ENCODE measurements around the gene STAC3.

Gene STAC3

DNA sequence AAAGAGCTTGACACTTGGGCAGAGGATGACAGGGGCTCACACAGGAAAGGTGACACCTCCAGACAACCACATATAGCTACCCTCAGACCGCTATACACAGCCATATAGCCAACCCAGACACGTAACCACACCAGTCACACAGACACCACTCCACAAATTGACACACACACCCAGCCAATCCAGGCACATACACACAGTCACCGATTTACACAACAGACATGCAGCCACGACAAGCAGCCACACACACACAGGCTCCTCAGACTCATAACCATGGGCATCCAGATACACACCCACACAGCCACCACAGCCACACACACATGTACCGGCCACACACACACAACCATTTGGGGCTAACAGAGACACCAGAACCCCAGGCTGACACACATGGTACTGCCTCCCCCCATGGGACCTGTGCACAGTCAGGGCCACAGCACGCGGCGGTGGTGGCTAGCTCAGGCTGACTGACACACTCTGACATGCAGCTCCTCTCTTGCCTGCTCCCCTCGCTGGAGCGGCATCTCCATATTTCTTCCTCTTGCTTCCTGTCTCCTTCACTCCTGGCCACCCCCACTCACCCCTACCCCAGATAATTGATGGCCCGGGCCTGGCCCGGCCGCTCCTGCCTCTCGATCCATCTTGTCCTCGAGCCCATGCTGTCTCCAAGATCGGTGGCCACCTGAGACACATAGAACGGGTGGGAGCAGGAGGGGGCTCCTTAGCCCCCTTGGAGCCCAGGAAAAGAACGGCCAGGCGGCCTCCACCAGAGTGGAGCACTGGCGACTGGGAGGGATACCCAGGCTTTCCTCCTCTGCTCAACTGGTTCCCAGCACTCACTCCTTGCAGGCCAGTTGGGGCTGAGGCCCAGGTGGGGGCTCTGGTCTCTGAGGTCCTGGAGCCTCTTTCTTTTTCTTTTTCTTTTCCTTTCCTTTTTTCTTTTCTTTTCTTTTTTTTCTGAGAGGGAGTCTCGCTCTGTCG, 27.5 kb downstream of the STAC3 start:
- Mint-ChIP-seq H3K27me3 (peaks cover 96% of the 10 kb centered on the region), H3K9me3 (no peaks in the 10 kb centered on the region), H3K4me1 (peaks cover 85% of the 10 kb centered on the region), H3K27ac (peak overlapping the region in 1 of 2 donors; percentile 1), H3K4me3 (peak overlapping the region in 1 of 2 donors; percentile 34)
- ATAC-seq (peak; percentile 69), DNase-seq (peak; percentile 44 to 47)

DNA sequence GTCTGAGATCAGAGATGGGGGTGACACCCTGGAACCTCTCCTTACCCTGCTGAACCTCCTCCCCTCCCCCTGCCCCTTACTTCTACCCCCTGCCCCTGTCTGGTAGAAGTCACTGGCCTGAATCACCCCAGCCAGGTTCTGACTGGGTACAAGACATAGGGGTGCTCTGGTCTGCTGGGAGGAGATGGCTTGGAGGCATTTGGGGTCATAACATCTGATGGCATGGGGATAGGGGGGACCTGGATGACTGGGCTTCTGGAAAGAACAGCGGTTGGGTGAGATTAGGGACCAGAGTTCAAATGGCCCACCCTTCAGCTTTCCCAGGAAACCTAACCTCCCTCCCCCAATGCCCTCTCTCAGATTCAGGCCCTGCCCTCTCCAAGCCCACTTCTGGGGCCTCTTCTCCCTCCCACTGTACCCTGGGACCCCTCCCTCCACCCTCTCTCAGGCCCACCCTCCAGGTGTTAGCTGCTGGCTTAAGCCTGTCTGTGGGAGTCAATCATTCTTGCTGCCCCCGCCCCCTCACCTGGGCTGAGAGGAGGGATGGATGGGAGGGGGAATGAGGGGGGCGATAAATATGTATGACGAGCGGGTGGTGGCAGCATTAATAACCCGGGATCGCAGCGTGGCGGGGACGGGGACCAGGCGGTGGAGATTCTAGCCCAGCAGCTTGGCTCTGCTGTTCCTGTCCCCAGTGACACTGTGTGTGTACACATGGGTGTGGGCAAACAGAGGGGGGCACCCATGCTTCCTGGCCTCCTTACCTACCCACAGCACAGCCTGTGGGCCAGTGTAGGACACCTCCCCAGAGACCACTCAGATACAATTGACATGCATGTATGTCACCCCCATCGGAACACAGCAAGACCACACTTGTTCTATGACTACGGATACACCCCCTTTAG, 28.4 kb downstream of the STAC3 start:
- Mint-ChIP-seq H3K27ac (no peak overlapping the region), H3K27me3 (peaks cover 100% of the 10 kb centered on the region), H3K9me3 (no peaks in the 10 kb centered on the region), H3K4me1 (peaks cover 85% of the 10 kb centered on the region), H3K4me3 (no peak overlapping the region)
- ATAC-seq (peak; percentile 12), DNase-seq (no peak)

- Mint-ChIP-seq H3K4me3 (peak overlapping the region in 1 of 2 donors; percentile 41), H3K4me1 (peaks cover 79% of the 10 kb centered on the region), H3K27ac (peak overlapping the region in 1 of 2 donors; percentile 51), H3K27me3 (peaks cover 95% of the 10 kb centered on the region), H3K9me3 (no peaks in the 10 kb centered on the region)
- DNase-seq, result no peak
- no peak for ATAC-seq
These were observed 29.6 kb downstream of the STAC3 start for GRCh38 chr12:57221169-57221917.

- Mint-ChIP-seq H3K4me3 (no peak overlapping the region), H3K9me3 (no peaks in the 10 kb centered on the region), H3K4me1 (peaks cover 78% of the 10 kb centered on the region), H3K27me3 (peaks cover 94% of the 10 kb centered on the region), H3K27ac (no peak overlapping the region)
- ATAC-seq (no peak), DNase-seq (no peak)
These were observed 30.2 kb downstream of the STAC3 start for GRCh38 chr12:57220770-57221168.

DNA sequence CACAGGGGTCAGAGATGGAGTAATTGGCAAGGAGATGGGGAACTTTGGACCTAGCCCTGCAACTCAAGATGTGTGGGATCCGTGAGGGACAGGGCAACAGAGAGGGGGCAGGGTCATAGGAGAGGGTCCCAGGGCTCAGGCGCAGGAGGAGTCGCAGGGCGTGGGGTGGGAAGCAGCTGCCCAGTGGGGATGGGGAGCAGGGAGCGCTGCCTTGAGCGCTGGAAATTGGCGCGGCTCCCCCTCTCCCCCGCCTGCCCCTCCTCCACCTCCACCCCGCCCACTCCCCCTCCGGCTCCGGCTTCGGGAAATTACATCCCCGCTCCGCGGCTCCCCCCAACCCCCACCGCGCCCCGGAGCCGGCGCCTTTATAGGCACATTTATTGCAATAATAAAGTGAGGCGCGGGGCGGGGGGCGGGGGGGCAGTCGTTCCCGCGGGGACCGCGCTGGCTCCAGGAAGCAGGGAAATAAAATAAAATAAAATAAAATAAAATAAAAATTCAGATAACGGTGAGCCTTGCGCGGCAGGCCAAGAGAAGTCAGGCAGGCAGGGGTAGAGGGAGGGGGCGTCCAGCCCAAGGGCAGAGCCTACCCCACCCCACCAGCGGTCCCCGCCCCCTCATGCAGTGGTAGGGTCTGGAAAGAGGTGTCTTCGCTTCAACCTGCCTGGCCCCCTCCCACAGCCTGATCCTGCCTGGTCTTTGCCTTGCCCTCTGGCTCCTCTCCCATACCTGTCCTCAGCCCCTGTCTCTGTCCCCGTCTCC, 30.8 kb downstream of the STAC3 start:
- Mint-ChIP-seq H3K27ac (no peak overlapping the region), H3K4me3 (no peak overlapping the region), H3K9me3 (no peaks in the 10 kb centered on the region), H3K4me1 (peaks cover 78% of the 10 kb centered on the region), H3K27me3 (peaks cover 94% of the 10 kb centered on the region)
- ATAC-seq (no peak), DNase-seq (no peak)

- DNase-seq (no peak), ATAC-seq (no peak)
- no peak overlapping the region for H3K4me3 Mint-ChIP-seq
- H3K4me1 Mint-ChIP-seq, result peaks cover 78% of the 10 kb centered on the region
- H3K9me3 Mint-ChIP-seq, result no peaks in the 10 kb centered on the region
- no peak overlapping the region for H3K27ac Mint-ChIP-seq
- H3K27me3 Mint-ChIP-seq, result peaks cover 94% of the 10 kb centered on the region
These were observed 31.6 kb downstream of the STAC3 start for GRCh38 chr12:57219205-57219992.

DNA sequence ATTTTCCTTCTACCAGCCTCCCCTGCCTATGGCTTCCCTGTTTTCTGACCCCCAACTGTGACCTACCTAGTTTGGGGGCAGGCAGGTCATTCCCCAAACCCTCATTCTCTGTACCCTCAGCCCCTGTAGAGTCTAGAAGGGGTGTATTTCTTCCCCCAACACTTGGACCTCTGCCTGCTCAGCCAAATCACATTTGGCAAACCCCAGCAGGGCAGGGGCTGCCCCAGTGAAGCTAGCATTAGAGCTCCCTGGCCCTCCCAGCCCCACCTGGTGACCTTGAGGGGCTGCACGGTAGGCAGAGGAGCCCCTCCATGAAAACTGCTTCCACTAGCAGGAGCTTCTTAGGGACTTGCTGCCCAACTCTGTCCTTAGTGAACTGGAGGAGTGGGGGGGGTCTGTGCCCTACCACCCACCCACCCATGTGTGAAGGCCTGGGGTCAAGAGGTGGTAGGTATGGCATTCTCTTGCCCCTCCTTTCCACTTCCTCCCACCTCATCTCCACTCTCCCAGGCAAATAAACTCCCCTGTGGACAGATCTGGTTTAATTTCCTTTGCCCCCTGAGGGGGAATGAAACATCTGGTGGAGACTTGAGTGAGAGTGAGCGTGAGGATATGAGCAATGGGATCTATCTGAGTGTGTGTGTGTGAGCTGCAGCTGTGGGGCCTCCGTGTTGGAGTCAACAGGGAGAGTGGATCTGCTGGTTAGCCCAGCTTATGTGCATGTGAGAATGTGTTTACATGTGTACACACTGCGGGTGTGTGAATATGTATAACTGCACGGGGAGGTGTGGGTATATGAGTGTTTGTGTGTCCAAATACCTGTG, 32.7 kb downstream of the STAC3 start:
- Mint-ChIP-seq H3K27me3 (peaks cover 94% of the 10 kb centered on the region), H3K4me1 (peaks cover 78% of the 10 kb centered on the region), H3K9me3 (no peaks in the 10 kb centered on the region), H3K27ac (no peak overlapping the region), H3K4me3 (peak overlapping the region in 1 of 2 donors; percentile 18)
- ATAC-seq (no peak), DNase-seq (no peak)

DNA sequence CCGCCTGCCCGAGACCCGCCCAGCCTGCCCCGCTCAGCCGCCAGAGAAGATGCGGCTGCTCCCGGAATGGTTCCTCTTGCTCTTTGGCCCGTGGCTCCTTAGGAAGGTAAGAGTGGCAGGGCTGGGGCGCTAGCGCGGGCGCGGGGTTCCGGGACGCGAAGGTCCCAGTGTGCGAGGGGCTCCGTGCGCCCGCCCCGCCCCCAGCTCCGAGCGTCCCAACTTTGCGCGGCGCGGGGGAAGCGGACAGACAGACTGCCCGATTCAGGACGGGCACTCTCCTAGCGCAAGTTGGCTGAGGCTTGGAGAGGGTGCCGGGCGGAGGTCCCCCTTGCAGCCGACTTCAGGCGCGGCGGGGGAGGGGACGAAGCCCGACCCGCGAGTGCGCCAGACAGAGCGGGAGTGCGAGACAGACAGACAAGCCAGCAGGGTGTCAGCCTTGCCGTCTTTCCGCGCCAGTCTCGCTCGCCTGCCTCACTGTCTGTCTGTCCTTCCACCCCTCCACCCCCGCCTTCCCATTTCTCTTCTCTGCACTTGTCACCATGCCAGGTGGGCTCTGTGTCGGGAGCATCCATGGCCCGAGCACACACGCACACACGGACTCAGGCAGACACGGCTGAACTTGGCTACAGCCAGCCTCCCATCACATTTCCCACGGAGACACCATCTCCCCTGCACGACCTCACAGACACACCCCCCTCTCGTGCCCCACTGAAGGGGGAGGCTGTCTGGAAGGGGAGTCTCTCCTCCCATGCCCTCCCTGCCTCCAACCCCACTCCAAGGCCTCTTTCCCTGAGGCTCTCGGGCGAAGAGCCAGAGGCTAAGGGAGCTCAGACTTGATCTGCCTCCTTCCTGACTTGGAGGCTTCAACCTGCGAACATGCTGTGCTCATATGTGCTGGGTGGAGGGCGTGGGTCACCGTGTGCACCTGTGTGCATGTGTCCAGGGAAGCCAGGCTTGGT, 33.8 kb downstream of the STAC3 start:
- ATAC-seq, result no peak
- peaks cover 70% of the 10 kb centered on the region for H3K4me1 Mint-ChIP-seq
- H3K9me3 Mint-ChIP-seq, result no peaks in the 10 kb centered on the region
- no peak for DNase-seq
- peaks cover 87% of the 10 kb centered on the region for H3K27me3 Mint-ChIP-seq
- H3K4me3 Mint-ChIP-seq, result peak overlapping the region; percentile 73 to 74
- no peak overlapping the region for H3K27ac Mint-ChIP-seq

- DNase-seq (peak; percentile 41 to 46), ATAC-seq (peak; percentile 41)
- H3K27me3 Mint-ChIP-seq, result peaks cover 77% of the 10 kb centered on the region
- peak within 1 kb of the TSS in 1 of 2 donors; percentile 59 for H3K27ac Mint-ChIP-seq
- no peaks in the 10 kb centered on the region for H3K9me3 Mint-ChIP-seq
- H3K4me1 Mint-ChIP-seq, result peaks cover 60% of the 10 kb centered on the region
- H3K4me3 Mint-ChIP-seq, result peak within 1 kb of the TSS; percentile 74 to 81
These were observed 34.7 kb downstream of the STAC3 start, which contains the start of gene NXPH4 for GRCh38 chr12:57216014-57216911. Gene NXPH4 (plus strand): TSS chr12:57216794. CDS start chr12:57216970, 176 bp downstream.

DNA sequence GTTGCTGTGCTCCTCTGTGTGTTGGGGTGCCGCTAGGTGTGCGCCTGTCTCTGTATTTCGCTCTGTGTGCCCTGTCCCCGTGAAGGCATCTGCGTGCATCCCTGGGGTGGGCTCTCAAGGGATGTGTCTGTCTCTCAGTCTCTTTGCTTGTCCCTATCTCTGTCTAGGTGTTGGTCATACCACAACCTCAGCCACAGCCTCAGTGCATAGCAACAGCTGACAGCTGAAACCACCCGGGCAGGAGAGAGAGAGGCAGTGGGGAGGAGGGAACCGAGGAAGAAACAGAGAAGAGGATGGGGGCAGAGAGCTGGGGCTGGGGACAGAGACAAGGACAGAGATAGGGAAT, 35.3 kb downstream of the STAC3 start:
- H3K27me3 Mint-ChIP-seq, result peaks cover 71% of the 10 kb centered on the region
- DNase-seq, result peak; percentile 51 to 59
- peak overlapping the region in 1 of 2 donors; percentile 59 for H3K27ac Mint-ChIP-seq
- peak; percentile 71 for ATAC-seq
- H3K4me1 Mint-ChIP-seq, result peaks cover 54% of the 10 kb centered on the region
- peak overlapping the region; percentile 68 to 81 for H3K4me3 Mint-ChIP-seq
- no peaks in the 10 kb centered on the region for H3K9me3 Mint-ChIP-seq

DNA sequence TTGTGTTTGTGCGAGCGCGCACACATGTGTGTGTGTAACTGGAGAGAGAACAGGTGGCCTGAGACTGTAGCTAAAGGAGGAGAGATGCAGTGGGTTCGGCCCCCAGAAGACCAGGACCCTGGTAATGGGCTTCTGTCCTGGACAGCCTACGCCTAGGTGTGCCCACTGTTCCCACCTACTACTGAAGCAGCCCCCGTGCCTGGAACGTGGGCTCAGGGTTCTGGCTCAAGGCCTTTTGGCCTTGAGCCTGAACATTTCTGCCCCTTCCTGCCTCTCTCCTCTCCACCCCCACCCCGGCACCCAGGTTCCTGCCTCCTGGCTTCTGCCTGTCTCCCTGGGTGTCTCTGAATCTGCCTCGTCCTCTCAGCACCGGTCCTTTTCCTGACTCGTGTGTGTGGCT, 35.9 kb downstream of the STAC3 start:
- DNase-seq (no peak), ATAC-seq (no peak)
- H3K27ac Mint-ChIP-seq, result no peak overlapping the region
- no peaks in the 10 kb centered on the region for H3K9me3 Mint-ChIP-seq
- H3K27me3 Mint-ChIP-seq, result peaks cover 65% of the 10 kb centered on the region
- H3K4me1 Mint-ChIP-seq, result peaks cover 51% of the 10 kb centered on the region
- H3K4me3 Mint-ChIP-seq, result no peak overlapping the region
